ENCODE measurements around the gene MICAL1.

Gene MICAL1

GRCh38 chr6:109429496-109429895 lies 26.1 kb downstream of the MICAL1 start:
- DNase-seq (ENCODE audit: low spot score) = no peak

GRCh38 chr6:109428889-109429477 lies 26.6 kb downstream of the MICAL1 start:
- DNase-seq (ENCODE audit: low spot score) = no peak

- DNase-seq (ENCODE audit: low spot score) = no peak
Observed at GRCh38 chr6:109424946-109425345, 30.6 kb downstream of the MICAL1 start.

GRCh38 chr6:109421184-109421583 lies 34.4 kb downstream of the MICAL1 start:
- DNase-seq (ENCODE audit: low spot score) = no peak

GRCh38 chr6:109420751-109421150 lies 34.8 kb downstream of the MICAL1 start:
- DNase-seq (ENCODE audit: low spot score) = no peak

- no peak for DNase-seq (ENCODE audit: low spot score)
Observed at GRCh38 chr6:109417646-109418045, 37.9 kb downstream of the MICAL1 start.

- no peak for DNase-seq (ENCODE audit: low spot score)
Observed at GRCh38 chr6:109411034-109411433, 44.5 kb downstream of the MICAL1 start.

GRCh38 chr6:109406196-109406595 lies 49.4 kb downstream of the MICAL1 start:
- DNase-seq (ENCODE audit: low spot score) = no peak

GRCh38 chr6:109397020-109397419 lies 58.6 kb downstream of the MICAL1 start:
- no peak for DNase-seq (ENCODE audit: low spot score)

- no peak for DNase-seq (ENCODE audit: low spot score)
Observed at GRCh38 chr6:109396046-109396718, 59.4 kb downstream of the MICAL1 start.
